ENCODE results near the gene MAML2.

The MAML2 gene

DNA sequence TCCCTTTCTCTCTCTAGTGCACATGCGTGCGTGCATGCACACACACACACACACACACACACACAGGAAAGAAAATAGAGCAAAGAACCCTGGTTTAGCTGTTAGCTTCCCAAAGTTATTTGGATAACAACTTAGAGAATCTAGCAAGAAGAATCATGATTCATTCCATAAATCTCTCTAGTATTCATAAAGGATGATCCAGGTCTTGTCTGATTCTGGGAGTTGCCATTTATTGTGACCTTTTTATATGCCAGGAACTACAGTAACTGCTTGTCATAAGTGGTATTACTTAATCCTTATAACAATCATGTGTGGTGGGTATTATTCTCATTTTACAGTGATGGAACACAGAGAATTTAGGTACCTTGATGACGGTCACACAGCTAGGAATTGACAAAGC, 277.6 kb downstream of the MAML2 start:
- Histone ChIP-seq H3K4me3 (ENCODE audit: low read length) (no peak overlapping the region), H3K4me1 (ENCODE audit: insufficient read depth, low read length) (peaks cover 6% of the 10 kb centered on the region), H3K27me3 (ENCODE audit: insufficient read depth, low read length) (no peaks in the 10 kb centered on the region), H3K36me3 (ENCODE audit: insufficient read depth, low read length) (no peaks in the 10 kb centered on the region), H3K9me3 (ENCODE audit: low read length) (no peaks in the 10 kb centered on the region), H2AFZ (ENCODE audit: low read depth, low read length) (no peak overlapping the region)

DNA sequence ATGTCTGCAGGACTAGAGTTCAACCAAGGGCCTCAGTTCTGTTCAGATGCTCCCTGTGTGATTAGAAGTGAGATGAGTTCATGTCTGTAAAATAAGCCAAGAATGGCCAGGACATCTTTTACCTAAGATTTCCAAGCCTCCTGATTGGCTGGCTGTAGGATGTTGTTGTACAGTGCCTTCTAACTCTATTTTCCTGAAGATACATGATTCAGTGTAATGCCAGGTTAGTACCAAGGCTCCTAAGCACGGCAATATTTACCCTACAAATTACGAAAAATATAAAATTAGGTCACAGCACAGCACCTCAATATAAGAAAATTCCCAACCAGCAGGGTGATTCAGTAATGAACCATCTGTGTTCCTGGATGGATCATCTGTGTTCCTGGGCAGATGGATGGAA, 279.1 kb downstream of the MAML2 start:
- Histone ChIP-seq H3K4me1 (ENCODE audit: insufficient read depth, low read length) (peaks cover 6% of the 10 kb centered on the region), H2AFZ (ENCODE audit: low read depth, low read length) (no peak overlapping the region), H3K9me3 (ENCODE audit: low read length) (no peaks in the 10 kb centered on the region), H3K4me3 (ENCODE audit: low read length) (no peak overlapping the region), H3K36me3 (ENCODE audit: insufficient read depth, low read length) (no peaks in the 10 kb centered on the region), H3K27me3 (ENCODE audit: insufficient read depth, low read length) (no peaks in the 10 kb centered on the region)

DNA sequence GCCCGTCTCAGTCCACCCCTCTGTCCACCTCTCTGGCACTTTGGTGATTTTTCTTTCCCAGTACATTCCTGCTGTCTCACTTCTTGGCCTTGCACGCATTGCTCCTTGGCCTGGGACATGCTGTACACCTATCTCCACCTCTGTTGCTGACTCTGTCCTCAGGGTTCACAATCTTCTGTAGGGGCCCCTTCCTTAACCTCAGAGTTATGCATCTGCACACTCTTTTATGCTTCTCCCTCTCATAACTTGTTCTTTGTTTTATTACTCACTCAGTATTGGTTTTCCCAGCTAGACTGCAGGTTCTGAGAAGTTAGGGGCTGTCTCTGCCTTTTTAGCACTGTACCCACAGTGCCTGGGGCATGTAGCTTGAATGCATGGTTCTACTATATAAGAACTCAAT, 279.9 kb downstream of the MAML2 start:
- peaks cover 6% of the 10 kb centered on the region for H3K4me1 ChIP-seq (ENCODE audit: insufficient read depth, low read length)
- no peaks in the 10 kb centered on the region for H3K36me3 ChIP-seq (ENCODE audit: insufficient read depth, low read length)
- H3K27me3 ChIP-seq (ENCODE audit: insufficient read depth, low read length): no peaks in the 10 kb centered on the region
- no peak overlapping the region for H2AFZ ChIP-seq (ENCODE audit: low read depth, low read length)
- H3K4me3 ChIP-seq (ENCODE audit: low read length): no peak overlapping the region
- H3K9me3 ChIP-seq (ENCODE audit: low read length): no peaks in the 10 kb centered on the region

DNA sequence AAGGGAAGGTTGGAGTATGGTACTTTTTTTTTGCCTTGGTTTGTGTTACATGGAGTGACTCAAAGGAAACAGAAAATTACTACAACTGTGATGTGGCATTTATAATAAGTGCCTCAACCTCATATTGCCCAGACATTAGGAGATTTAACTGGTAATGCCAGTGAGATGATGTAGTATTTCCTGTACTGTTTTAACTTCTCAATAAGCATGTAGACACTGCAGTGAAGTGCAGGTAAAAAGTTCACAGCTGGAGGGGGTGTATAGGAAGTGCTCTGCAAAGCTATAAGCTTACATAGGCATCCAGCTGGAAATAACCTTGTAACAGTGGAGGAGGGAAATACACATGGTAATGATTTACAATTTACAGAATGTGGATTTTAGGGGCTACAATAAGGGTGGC, 280.9 kb downstream of the MAML2 start:
- Histone ChIP-seq H3K4me1 (ENCODE audit: insufficient read depth, low read length) (peaks cover 14% of the 10 kb centered on the region), H3K36me3 (ENCODE audit: insufficient read depth, low read length) (no peaks in the 10 kb centered on the region), H3K4me3 (ENCODE audit: low read length) (no peak overlapping the region), H3K27me3 (ENCODE audit: insufficient read depth, low read length) (no peaks in the 10 kb centered on the region), H2AFZ (ENCODE audit: low read depth, low read length) (no peak overlapping the region), H3K9me3 (ENCODE audit: low read length) (no peaks in the 10 kb centered on the region)

DNA sequence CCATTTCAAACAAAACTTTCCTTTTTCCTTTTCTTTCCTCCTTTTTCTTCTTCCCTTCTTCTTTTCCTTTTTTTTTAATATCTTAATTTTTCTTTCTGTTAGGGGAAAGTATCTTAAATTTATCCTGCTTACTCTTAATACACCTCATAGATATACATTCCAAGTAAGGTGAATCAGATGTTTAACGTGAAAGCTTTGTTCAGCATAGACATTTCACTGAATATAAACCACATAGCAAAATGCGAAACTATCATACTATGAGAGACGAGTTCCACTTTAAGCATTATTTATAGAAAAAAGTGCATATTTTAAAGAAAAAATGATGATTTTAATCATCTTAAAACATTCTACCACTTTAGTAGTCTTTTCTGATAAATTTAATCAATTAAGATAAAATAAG, 281.3 kb downstream of the MAML2 start:
- no peak overlapping the region for H2AFZ ChIP-seq (ENCODE audit: low read depth, low read length)
- H3K9me3 ChIP-seq (ENCODE audit: low read length): no peaks in the 10 kb centered on the region
- no peaks in the 10 kb centered on the region for H3K27me3 ChIP-seq (ENCODE audit: insufficient read depth, low read length)
- H3K36me3 ChIP-seq (ENCODE audit: insufficient read depth, low read length): no peaks in the 10 kb centered on the region
- no peak overlapping the region for H3K4me3 ChIP-seq (ENCODE audit: low read length)
- H3K4me1 ChIP-seq (ENCODE audit: insufficient read depth, low read length): peaks cover 18% of the 10 kb centered on the region

DNA sequence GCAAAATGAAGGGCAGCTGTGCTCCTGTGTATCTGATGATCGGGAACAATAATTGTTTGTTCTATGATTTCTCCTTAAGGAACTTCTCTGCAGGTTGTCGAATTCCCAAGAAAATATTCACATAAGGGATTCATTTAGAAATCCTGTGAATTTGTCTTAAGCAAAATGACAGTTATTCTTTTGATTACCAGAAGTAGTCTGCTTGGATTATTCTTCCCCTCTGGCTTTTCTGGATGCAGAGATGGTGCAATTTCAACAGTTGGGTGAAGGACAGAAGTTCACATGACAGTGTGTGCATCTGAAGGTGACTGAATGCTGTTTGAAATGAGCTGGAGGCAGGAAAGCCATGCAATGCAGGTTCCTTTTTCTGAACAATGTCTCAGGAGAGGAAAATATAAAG, 281.9 kb downstream of the MAML2 start:
- H3K27me3 ChIP-seq (ENCODE audit: insufficient read depth, low read length): no peaks in the 10 kb centered on the region
- H3K4me1 ChIP-seq (ENCODE audit: insufficient read depth, low read length): peaks cover 24% of the 10 kb centered on the region
- no peak overlapping the region for H3K4me3 ChIP-seq (ENCODE audit: low read length)
- no peaks in the 10 kb centered on the region for H3K36me3 ChIP-seq (ENCODE audit: insufficient read depth, low read length)
- no peak overlapping the region for H2AFZ ChIP-seq (ENCODE audit: low read depth, low read length)
- no peaks in the 10 kb centered on the region for H3K9me3 ChIP-seq (ENCODE audit: low read length)

DNA sequence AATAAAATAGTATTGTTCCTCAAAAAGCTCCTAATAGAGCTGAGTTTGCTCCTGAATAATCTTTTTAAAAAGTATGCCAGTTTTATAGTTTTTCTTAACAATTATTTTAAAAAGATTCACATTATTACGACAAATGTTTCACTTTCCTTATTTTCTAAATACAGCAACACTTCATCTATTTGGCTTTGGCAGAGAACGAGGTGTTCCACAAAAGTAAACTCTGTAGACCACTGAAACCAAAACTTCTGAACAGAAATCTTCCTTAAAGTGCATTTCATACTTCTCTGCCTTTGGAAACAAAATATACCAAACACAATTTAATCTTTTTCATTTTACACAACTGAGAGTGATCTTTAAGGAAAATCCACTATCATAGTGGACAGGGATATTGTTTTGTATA, 285.5 kb downstream of the MAML2 start:
- Histone ChIP-seq H3K27me3 (ENCODE audit: insufficient read depth, low read length) (no peaks in the 10 kb centered on the region), H3K4me1 (ENCODE audit: insufficient read depth, low read length) (peaks cover 51% of the 10 kb centered on the region), H3K4me3 (ENCODE audit: low read length) (no peak overlapping the region), H3K36me3 (ENCODE audit: insufficient read depth, low read length) (no peaks in the 10 kb centered on the region), H3K9me3 (ENCODE audit: low read length) (no peaks in the 10 kb centered on the region), H2AFZ (ENCODE audit: low read depth, low read length) (no peak overlapping the region)

DNA sequence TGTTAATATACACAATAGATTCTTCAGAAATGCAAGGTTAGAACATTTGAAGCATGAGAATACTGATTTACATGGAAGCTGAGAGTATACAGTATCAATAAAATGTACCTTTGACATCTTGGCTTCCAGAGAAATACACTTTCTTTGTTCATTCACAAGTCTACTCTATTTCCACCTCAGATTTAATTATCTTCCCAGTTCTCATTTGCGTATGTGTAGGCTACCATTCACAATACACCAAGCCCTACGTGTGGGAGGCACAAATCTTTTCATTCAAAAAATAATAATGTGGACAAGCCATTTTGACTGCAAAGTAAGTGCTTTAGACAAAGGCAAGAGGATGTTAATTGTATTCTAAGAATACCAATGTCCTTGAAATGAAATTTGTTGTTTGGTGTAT, 286.4 kb downstream of the MAML2 start:
- no peaks in the 10 kb centered on the region for H3K9me3 ChIP-seq (ENCODE audit: low read length)
- H3K4me1 ChIP-seq (ENCODE audit: insufficient read depth, low read length): peaks cover 58% of the 10 kb centered on the region
- no peak overlapping the region for H3K4me3 ChIP-seq (ENCODE audit: low read length)
- no peaks in the 10 kb centered on the region for H3K27me3 ChIP-seq (ENCODE audit: insufficient read depth, low read length)
- no peaks in the 10 kb centered on the region for H3K36me3 ChIP-seq (ENCODE audit: insufficient read depth, low read length)
- H2AFZ ChIP-seq (ENCODE audit: low read depth, low read length): no peak overlapping the region

DNA sequence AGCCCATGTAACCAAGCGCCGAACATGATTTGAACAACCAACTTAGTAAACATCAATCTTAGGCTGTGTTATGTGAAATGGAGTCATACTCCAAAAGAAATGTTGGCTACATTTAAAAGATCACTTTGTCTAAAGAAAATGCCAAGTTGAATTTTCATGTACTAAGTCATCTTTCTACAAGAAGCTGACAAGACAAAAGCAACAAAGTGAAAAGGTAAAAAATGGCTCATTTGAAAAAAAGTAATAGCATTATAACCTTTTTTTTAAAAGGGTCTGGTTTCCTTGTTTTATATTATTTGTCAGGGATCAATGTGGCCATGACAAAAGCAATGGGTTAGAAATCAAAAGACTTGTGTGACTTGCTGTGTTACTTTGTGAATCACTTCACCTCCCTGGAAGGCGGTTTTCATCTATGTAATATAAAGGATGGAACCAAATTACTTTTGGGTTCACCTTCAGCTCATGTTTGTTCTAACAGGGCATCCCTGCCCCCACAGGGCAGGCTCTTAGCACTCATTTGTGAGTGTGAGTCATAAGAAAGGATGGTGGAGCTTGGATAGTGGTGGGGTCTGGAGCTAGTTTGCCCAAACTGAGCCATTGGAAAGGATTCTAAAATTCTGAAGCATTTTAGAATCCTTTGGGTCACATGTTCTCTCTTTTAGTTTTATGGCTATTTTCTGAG, 287.1 kb downstream of the MAML2 start:
- no peaks in the 10 kb centered on the region for H3K9me3 ChIP-seq (ENCODE audit: low read length)
- no peak overlapping the region for H2AFZ ChIP-seq (ENCODE audit: low read depth, low read length)
- H3K4me1 ChIP-seq (ENCODE audit: insufficient read depth, low read length): peaks cover 63% of the 10 kb centered on the region
- no peak overlapping the region for H3K4me3 ChIP-seq (ENCODE audit: low read length)
- H3K36me3 ChIP-seq (ENCODE audit: insufficient read depth, low read length): no peaks in the 10 kb centered on the region
- no peaks in the 10 kb centered on the region for H3K27me3 ChIP-seq (ENCODE audit: insufficient read depth, low read length)

DNA sequence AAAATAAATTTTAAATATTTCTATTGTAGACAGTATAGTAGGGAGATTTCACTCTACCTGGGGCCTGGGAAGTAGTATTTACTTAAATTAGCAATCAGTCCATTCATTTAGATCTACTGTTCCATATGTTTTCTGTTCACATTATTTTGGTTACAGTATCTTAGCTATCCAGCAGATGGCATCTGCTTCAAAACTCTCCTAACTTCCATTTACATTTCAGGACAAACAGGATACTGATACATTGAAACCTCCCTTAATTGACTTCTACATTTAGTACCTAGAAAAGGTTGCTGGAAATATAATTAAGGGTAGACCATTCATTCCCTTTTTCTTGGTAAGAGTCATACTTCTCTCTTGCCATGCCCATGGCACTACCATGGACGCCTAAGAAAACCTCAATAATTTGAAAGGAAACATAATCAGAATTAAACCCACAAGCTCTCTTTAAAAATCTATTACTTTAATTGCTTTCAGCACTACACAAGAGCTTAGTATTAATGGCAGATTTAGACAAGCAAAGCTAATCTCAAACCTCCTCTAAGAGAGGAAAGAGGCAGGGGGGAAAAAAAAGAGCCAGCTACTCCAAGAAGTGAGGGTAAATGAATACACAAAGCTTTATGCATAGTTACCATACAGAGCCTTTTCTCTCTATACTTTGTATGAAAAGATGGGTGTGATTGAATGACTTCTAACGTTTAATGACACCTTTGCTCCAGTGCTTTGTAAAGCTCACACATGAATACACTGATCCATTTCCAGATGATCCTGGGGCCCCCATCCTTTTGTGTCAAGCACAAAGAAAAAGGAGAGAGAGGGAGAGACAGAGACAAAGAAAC, 287.9 kb downstream of the MAML2 start:
- H3K9me3 ChIP-seq (ENCODE audit: low read length): no peaks in the 10 kb centered on the region
- peak overlapping the region; percentile 0 for H3K4me3 ChIP-seq (ENCODE audit: low read length)
- peaks cover 71% of the 10 kb centered on the region for H3K4me1 ChIP-seq (ENCODE audit: insufficient read depth, low read length)

DNA sequence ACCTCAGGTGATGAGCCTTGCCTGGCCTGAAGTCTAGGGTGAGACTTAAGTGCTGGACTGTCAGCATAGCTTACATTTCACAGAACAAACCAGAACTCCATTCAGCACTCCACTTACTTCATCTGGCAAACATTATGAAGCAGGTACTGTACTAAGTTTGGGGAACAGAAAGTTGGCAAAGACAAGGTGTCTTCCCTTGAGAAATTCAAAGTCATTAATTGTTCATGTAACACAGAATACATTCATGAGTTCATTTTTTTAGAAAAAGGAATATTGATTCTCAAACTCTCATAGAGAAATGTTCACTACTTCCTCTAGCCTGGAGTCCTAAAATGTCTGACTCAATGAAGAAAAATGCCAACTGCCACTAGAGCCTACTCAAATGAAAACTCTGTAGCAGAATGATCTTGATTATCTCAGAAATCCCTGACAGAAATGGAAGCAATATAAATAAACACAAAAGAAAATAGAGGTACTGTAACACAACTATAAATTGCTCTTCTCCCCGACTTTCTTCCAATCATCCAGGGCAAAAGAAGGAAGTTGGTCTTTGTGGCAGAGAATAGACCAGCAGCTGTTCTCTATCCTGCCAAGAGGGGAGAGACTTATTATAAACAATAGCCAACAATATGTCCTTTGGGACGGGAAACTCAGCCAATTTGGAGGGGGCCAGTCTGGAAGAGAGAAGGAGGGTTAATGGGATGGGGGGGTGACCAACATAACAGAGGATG, 289.9 kb downstream of the MAML2 start:
- H3K4me3 ChIP-seq (ENCODE audit: low read length): no peak overlapping the region
- H3K4me1 ChIP-seq (ENCODE audit: insufficient read depth, low read length): peaks cover 83% of the 10 kb centered on the region
- H3K9me3 ChIP-seq (ENCODE audit: low read length): no peaks in the 10 kb centered on the region
- no peaks in the 10 kb centered on the region for H3K27me3 ChIP-seq (ENCODE audit: insufficient read depth, low read length)
- H3K36me3 ChIP-seq (ENCODE audit: insufficient read depth, low read length): no peaks in the 10 kb centered on the region
- no peak overlapping the region for H2AFZ ChIP-seq (ENCODE audit: low read depth, low read length)

More for the DNA sequence above, 287.9 kb downstream of the MAML2 start:
- Histone ChIP-seq H2AFZ (ENCODE audit: low read depth, low read length) (no peak overlapping the region), H3K27me3 (ENCODE audit: insufficient read depth, low read length) (no peaks in the 10 kb centered on the region), H3K36me3 (ENCODE audit: insufficient read depth, low read length) (no peaks in the 10 kb centered on the region)

DNA sequence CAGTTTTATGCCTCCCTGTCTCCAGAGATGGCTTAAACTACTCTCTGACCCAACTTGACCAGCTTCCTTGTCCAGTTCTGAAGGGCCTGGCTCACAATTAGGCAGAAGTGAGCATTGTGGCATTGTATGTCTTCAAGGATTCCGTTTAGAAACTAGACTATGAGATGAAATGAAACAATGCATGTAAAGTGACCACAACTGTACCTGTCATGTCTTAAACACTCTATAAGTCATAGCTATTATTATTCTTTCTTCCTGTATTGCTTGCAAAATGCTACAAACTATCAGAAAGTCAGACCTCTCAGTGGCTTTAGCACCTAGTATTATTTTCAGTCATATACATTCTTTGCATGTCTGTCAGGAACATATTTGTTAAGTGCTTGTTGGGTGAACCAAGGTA, 291.2 kb downstream of the MAML2 start:
- Histone ChIP-seq H3K36me3 (ENCODE audit: insufficient read depth, low read length) (no peaks in the 10 kb centered on the region), H3K27me3 (ENCODE audit: insufficient read depth, low read length) (no peaks in the 10 kb centered on the region), H3K4me3 (ENCODE audit: low read length) (no peak overlapping the region), H3K4me1 (ENCODE audit: insufficient read depth, low read length) (peaks cover 72% of the 10 kb centered on the region), H3K9me3 (ENCODE audit: low read length) (no peaks in the 10 kb centered on the region), H2AFZ (ENCODE audit: low read depth, low read length) (no peak overlapping the region)

Measured in neuron (in vitro differentiated cells).